Prostate gland (tissue), 2 donors: Measurements from ENCODE around the gene PAQR8. TPM values are rescaled to one million over a fixed set of nuclear protein-coding genes. Genes with fewer than 3 reads are reported as not detected.

Source experiments
- DNase-seq: peaks from one replicate; pipeline ENCODE4 v3.0.0-alpha.2; 2019; ENCODE audit warnings: low spot score
- H3K27ac ChIP-seq, 2 donors: fragments of 200-600 bp; sonication (generic); 2 replicates each; pipeline ENCODE4 v1.5.1; 2017 to 2019
- H3K27me3 ChIP-seq: fragments of 200-600 bp; sonication (generic); replicated peaks from 2 replicates; pipeline ENCODE4 v1.5.1; 2019; ENCODE audit not compliant: insufficient read depth
- H3K36me3 ChIP-seq, 2 donors: fragments of 200-600 bp; sonication (generic); 1 replicate in 1 of 2; 2 replicates in 1 of 2; pipeline versions ENCODE4 v1.5.1 to v1.8.1; 2017 to 2019
- H3K4me1 ChIP-seq: fragments of 200-600 bp; sonication (generic); replicated peaks from 2 replicates; pipeline ENCODE4 v1.5.1; 2019
- H3K4me3 ChIP-seq, 2 donors: fragments of 200-600 bp; sonication (generic); 2 replicates each; pipeline ENCODE4 v1.5.1; 2017 to 2019
- H3K9me3 ChIP-seq: fragments of 200-600 bp; sonication (generic); 2 replicates; pipeline ENCODE4 v1.5.1; 2017
- POLR2A ChIP-seq: fragments of 450-650 bp; IDR thresholded peaks from one replicate; pipeline ENCODE4 v1.6.1; 2016; ENCODE audit warnings: antibody characterized with exemption, mild to moderate bottlenecking
- POLR2AphosphoS5 ChIP-seq: sonication (generic); formaldehyde crosslinking; IDR thresholded peaks from one replicate; pipeline ENCODE4 v1.6.1; 2017; ENCODE audit warnings: antibody characterized with exemption
- WGBS: methylation state at CpG from one replicate; pipeline ENCODE4 v1.1.5; 2018; 5-methylcytosine and 5-hydroxymethylcytosine counted together
- intact Hi-C: fragments of 100-400 bp; cut with DNase I; formaldehyde crosslinking; loops from one replicate; pipeline ENCODE4 v1.14.2; 2022
- total RNA-seq, 2 donors: library from RNA; depleted of rRNA; stranded (reverse); fragments of >200 nt; gene quantifications; one replicate each; pipeline ENCODE4 v1.1.0, GENCODE V29; 2016
- TF ChIP-seq, protein P1 (sequence below), 4 experiments: fragments of 200-600 bp in 2 of 4; fragments of 450-650 bp in 2 of 4; sonication (generic) in 2 of 4; IDR thresholded peaks; 1 replicate in 3 of 4; 2 replicates in 1 of 4; pipeline ENCODE4 v1.5.1; 2016 to 2019; ENCODE audit warnings: antibody characterized with exemption in 4 of 4, mild to moderate bottlenecking in 2 of 4, moderate library complexity in 2 of 4

Gene PAQR8
- total RNA-seq, 2 donors from 2014 or later = 9.9 to 15.8 TPM

DNA sequence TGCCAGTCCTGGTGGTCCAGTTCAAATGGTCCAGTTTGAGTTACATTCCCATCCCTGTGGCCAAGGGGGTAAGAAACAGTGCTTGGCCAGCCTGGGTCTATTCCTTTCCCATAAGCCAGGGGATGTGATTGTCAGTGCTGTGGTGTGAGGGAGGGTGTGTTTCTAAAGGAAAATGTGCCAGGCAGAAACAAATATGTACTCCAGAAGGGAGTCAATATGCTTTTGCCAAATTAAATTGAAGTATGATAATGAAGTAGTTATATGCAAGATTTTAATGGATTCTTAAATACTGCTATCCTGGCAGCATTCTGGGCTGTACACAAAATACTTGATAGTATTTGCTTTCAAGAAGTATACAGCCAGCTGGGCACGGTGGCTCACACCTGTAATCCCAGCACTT is 16.6 kb upstream of the PAQR8 start:
- no peak overlapping the region for H3K4me3 ChIP-seq
- no peak for TF ChIP-seq POLR2A
- TF ChIP-seq, protein P1, sequence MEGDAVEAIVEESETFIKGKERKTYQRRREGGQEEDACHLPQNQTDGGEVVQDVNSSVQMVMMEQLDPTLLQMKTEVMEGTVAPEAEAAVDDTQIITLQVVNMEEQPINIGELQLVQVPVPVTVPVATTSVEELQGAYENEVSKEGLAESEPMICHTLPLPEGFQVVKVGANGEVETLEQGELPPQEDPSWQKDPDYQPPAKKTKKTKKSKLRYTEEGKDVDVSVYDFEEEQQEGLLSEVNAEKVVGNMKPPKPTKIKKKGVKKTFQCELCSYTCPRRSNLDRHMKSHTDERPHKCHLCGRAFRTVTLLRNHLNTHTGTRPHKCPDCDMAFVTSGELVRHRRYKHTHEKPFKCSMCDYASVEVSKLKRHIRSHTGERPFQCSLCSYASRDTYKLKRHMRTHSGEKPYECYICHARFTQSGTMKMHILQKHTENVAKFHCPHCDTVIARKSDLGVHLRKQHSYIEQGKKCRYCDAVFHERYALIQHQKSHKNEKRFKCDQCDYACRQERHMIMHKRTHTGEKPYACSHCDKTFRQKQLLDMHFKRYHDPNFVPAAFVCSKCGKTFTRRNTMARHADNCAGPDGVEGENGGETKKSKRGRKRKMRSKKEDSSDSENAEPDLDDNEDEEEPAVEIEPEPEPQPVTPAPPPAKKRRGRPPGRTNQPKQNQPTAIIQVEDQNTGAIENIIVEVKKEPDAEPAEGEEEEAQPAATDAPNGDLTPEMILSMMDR (IDR thresholded peaks at IDR 0.05) = no peak
- no peak for TF ChIP-seq POLR2AphosphoS5
- WGBS = 91% methylated on average over 1 of the region's 1 CpG

DNA sequence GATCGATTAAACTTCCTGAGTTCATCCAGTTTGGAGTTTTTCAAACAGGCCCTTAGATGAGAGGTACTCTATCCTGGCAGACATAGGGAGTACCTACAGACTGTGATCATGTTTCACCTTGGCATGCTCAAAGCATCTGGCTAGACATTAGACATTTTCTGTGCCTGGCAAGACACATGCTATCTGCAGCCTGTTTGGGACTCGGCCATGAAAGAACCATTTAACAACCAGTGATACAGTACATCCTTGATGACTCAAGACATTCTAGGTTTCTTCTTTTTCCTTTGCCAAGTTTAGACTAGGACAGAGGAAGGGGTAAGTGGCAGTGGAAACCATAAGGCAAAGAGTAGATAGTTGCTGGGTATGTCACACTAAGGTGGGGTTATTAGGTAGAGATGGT is 15.4 kb upstream of the PAQR8 start:
- no peaks in the 10 kb centered on the region for H3K9me3 ChIP-seq
- H3K4me1 ChIP-seq = no peaks in the 10 kb centered on the region
- intact Hi-C loops = no loop called here
- TF ChIP-seq, protein P1 (IDR thresholded peaks at IDR 0.05) = no peak
- peak; percentile 32 for TF ChIP-seq POLR2AphosphoS5
- no peak for TF ChIP-seq POLR2A
- WGBS = 40% methylated on average over 2 of the region's 2 CpGs
- H3K27ac ChIP-seq = no peak overlapping the region
- H3K36me3 ChIP-seq = no peaks in the 10 kb centered on the region
- no peaks in the 10 kb centered on the region for H3K27me3 ChIP-seq
- DNase-seq = peak; percentile 31
- no peak overlapping the region for H3K4me3 ChIP-seq

More for the DNA sequence above, 16.6 kb upstream of the PAQR8 start:
- Histone ChIP-seq H3K27me3 (no peaks in the 10 kb centered on the region), H3K36me3 (no peaks in the 10 kb centered on the region), H3K4me1 (no peaks in the 10 kb centered on the region), H3K9me3 (no peaks in the 10 kb centered on the region), H3K27ac (no peak overlapping the region)
- intact Hi-C loops = no loop called here
- no peak for DNase-seq

DNA sequence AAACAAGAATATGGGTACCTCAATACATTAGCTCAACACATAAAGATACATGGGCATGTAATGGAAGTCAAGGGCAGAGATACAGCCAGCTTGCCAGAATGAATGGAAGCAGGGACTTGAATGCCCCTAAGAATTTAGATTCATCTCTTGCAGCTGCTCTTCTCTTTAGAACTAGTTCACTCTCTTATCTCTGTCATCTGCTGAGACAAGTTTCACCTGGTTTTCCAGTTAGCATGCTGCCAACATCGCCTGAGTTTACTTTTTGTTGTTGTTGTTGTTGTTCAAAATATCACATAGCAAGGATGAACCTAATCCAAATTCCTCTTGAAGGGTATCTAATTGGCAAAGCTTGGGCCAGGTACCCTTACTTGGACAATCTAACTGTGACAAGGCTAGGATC is 14.1 kb upstream of the PAQR8 start:
- no peak for DNase-seq
- no peak overlapping the region for H3K27ac ChIP-seq
- no peak overlapping the region for H3K4me3 ChIP-seq
- TF ChIP-seq POLR2AphosphoS5 (no peak), POLR2A (no peak)
- TF ChIP-seq, protein P1 (IDR thresholded peaks at IDR 0.05) = no peak
- no peaks in the 10 kb centered on the region for H3K9me3 ChIP-seq
- H3K27me3 ChIP-seq = no peaks in the 10 kb centered on the region
- no peaks in the 10 kb centered on the region for H3K36me3 ChIP-seq
- 46% methylated on average over 1 of the region's 1 CpG for WGBS
- intact Hi-C loops = no loop called here
- H3K4me1 ChIP-seq = no peaks in the 10 kb centered on the region

DNA sequence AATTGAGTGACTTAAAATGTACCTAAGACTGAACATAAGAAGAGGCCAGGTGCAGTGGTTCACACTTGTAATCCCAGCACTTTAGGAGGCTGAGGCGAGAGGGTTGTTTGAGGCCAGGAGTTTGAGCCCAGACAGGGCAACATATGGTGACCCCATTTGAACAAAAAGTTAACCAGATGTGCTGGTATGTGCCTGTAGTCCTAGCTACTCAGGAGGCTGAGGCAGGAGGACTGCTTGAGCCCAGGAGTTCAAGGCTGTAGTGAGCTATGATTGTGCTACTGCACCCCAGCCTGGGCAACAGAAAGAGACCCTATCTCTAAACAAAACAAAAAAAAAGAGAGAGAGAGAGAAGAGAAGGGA is 10.1 kb upstream of the PAQR8 start:
- H3K27me3 ChIP-seq = no peaks in the 10 kb centered on the region
- 100% methylated on average over 1 of the region's 1 CpG for WGBS
- H3K4me3 ChIP-seq = no peak overlapping the region
- TF ChIP-seq, protein P1 (IDR thresholded peaks at IDR 0.05) = no peak
- TF ChIP-seq POLR2AphosphoS5 = no peak
- no peak for TF ChIP-seq POLR2A
- intact Hi-C loops = no loop called here
- no peaks in the 10 kb centered on the region for H3K4me1 ChIP-seq
- peak overlapping the region in 1 of 2 donors; percentile 18 for H3K27ac ChIP-seq
- DNase-seq = no peak
- H3K9me3 ChIP-seq = no peaks in the 10 kb centered on the region
- no peaks in the 10 kb centered on the region for H3K36me3 ChIP-seq

DNA sequence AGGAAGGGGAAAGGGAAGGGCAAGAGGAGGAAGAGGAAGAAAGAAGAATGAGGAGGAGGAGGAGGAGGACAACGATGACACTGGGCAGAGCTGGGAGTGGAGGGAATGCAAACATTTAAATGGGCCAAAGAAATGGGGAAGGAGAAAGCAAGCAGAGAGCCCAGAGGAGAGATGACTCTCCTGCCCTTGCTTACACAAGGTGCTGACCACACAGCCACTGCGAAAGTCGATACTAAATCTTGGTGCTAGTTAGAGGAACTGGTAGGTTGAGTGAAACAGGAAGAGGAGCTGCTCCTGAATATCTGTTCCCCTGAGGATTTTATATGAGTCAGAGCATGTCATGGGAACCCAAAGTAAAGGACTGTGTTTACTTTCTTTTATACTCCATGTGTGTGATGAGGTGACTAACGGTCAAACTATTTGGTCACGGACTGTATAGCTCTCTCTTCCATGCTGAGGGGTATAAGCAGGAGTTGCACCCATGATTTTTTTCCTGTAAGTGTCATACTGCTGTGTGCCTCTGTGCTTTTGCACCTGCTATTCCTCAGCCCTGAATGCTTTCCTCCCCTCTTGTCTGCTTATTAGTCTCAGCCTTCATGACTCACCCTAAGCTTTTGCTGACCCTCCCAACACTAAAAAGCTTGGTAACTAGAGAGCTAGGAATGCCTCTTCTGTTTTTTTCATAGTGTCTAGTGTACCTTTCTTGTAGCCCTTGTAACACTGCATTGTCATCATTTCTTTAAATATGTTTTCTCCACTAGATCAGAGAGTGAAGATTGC is 9.5 kb upstream of the PAQR8 start:
- peak overlapping the region in 1 of 2 donors; percentile 18 for H3K27ac ChIP-seq
- TF ChIP-seq, protein P1 (IDR thresholded peaks at IDR 0.05) = no peak
- TF ChIP-seq POLR2AphosphoS5 = peak; percentile 88
- TF ChIP-seq POLR2A = no peak
- 12% methylated on average over 5 of the region's 5 CpGs for WGBS
- DNase-seq = peak; percentile 63
- H3K9me3 ChIP-seq = no peaks in the 10 kb centered on the region
- no peaks in the 10 kb centered on the region for H3K27me3 ChIP-seq
- no peak overlapping the region for H3K4me3 ChIP-seq
- intact Hi-C loops = no loop called here
- H3K4me1 ChIP-seq = no peaks in the 10 kb centered on the region
- no peaks in the 10 kb centered on the region for H3K36me3 ChIP-seq
